NCI-H1694 treated with DMSO at 0.1 percent for 48 hours (cell line): ENCODE measurements around the gene SLC35B1.
A peak's percentile ranks its signal among the peaks of the same experiment; 100 is the strongest.
"Not testable (repeated sequence)": the region's sequence is repeated elsewhere in the genome, so short reads cannot be mapped to it uniquely, and the experiment has no call there.

Experiments
- DNase-seq: peaks from one replicate; lab custom pipeline; 2025; lab: John Stamatoyannopoulos, UW

The SLC35B1 gene

DNA sequence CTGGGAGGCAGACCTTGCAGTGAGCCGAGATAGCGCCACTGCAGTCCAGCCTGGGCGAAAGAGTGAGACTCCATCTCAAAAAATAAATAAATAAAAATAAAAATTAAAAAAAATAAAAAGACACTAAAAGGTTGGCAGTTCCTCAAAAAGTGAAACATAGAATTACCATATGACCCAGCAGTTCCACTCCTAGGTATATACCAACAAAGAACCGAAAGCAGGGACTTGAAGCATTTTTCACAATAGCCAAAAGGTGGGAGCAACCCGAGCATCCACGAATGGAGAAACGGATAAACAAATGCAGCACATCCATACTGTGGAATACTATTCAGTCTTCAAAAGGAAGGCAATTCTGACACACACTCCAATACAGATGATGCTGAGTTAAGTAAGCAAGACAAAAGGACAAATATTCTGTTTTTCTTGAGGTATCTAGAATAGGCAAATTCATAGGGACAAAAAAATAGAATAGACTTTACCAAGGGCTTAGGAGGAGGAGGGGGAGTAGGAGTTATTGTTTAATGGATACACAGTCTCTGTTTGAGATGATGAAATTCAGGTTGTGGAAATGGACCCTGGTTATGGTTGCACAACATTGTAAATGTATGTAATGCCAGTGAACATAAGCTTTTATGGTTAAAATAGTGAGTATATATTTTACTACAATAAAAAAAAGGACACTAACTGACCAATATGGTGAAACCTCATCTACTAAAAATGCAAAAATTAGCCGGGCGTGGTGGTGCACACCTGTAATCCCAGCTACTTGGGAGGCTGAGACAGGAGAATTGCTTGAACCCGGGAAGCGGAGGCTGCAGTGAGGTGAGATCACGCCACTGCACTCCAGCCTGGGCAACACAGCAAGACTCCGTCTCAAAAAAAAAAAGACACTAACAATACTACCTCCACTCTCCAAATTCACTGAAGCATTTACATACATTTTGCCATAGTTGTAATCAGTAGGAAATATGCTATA, 27.0 kb upstream of the SLC35B1 start:
- DNase-seq: no peak

- no peak for DNase-seq
Measured at GRCh38 chr17:49731435-49731831, 23.7 kb upstream of the SLC35B1 start.

DNA sequence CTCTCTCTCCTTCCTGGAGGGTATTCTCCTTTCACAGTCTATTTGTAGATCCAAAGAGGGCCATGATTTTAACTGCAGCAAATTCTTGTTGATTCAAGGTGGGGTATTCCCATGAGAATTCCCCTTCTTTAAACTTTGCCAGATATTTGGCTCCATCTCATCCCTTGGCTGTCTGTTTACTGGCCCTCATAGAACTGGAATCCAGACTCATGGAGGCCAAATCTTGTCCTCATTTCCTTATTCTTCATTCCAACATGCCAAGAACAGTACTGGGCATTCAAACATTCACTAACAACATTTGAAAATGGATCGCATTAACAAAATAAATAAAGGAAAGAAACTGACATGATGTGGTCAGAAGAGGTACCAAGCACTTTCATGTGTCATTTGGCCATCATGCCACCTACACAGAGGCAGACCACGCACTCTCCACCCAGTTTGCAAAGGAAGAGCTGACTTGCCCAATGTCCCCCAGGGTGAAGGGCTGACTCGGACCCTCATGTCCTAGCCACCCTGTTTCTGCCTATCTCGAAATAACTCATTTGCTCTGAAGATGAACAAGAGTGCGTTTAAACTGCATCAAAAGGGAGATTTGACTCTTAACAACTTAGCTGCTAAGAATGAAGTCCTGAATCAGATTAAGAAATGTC, 23.1 kb upstream of the SLC35B1 start:
- no peak for DNase-seq

GRCh38 chr17:49730078-49730784, 22.5 kb upstream of the SLC35B1 start:
- DNase-seq: no peak

GRCh38 chr17:49729069-49729468, 21.3 kb upstream of the SLC35B1 start:
- DNase-seq: no peak

- DNase-seq: no peak
Measured at GRCh38 chr17:49728425-49728824, 20.7 kb upstream of the SLC35B1 start.

- DNase-seq: no peak
Measured at GRCh38 chr17:49727380-49727779, 19.6 kb upstream of the SLC35B1 start.

DNA sequence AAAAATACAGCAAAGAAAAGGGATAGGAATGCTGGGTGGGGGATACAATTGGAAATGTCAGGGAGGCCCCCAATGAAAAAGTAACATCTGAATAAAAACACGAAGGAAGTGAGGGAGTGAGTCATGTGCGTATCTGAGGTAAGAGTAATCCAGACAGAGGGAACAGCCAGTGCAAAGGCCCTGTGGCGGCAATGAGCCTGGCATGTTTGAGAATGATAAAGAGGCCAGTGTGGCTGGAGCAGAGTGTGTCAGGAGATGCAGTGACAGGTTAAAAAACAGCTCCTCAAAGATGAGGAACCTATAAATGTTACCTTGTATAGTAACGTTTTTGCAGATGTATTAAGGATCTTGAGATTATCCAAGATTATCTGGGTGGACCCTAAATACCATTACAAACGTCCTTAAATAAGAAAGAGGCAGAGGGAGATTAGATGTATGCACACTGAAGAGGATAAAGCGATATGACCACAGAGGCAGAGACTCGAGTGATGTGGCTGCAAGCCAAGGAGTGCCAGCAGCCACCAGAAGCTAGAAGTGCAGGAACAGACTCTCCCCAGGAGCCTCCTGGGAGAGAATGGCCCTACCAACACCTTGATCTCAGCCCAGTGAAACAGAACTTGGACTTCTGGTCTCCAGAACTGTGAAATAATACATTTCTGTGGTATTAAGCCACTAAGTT, 17.8 kb upstream of the SLC35B1 start:
- DNase-seq: no peak

- not testable (repeated sequence) for DNase-seq
Measured at GRCh38 chr17:49724552-49724951, 16.8 kb upstream of the SLC35B1 start.

DNA sequence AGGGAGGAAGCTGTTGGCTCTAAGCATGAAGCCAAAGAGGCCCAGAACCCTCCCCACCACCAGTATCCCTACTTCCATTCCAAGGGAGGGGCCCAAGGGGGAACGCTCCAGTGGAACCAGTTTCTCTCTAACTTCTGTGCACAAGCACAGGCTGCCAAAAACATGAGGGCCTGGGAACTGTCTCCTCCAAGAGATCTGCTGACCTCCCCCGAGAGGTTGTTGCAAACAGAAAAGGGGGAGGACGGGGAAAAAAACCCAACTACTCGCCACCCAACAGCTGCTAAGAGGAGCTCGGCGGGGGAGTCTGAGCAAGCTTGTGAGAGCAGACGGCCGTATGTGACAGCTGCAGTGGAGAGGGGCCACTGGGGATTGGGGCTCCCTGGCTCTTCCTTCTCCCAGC, 15.7 kb upstream of the SLC35B1 start:
- DNase-seq: peak; percentile 67

DNA sequence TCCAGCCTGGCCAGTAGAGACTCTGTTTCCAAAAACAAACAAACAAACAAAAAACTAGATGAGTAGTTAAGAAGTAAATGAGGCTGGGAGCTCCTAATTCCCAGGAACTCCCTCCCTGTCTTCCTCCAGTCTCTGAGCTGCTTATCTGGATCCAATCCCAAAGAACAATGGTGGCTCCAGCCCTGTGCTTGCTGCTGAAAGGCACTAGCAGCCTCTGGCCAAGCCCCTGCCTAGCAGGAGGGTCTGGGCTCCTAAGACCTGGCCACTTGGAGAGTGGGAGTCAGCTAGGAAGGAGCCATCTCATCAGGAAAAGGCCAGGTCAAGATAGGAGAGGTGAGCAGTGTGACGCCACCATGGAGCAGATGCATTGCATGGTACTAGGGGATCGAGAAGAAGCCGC, 14.3 kb upstream of the SLC35B1 start:
- DNase-seq: no peak

- DNase-seq: no peak
Measured at GRCh38 chr17:49717371-49717861, 9.7 kb upstream of the SLC35B1 start.

DNA sequence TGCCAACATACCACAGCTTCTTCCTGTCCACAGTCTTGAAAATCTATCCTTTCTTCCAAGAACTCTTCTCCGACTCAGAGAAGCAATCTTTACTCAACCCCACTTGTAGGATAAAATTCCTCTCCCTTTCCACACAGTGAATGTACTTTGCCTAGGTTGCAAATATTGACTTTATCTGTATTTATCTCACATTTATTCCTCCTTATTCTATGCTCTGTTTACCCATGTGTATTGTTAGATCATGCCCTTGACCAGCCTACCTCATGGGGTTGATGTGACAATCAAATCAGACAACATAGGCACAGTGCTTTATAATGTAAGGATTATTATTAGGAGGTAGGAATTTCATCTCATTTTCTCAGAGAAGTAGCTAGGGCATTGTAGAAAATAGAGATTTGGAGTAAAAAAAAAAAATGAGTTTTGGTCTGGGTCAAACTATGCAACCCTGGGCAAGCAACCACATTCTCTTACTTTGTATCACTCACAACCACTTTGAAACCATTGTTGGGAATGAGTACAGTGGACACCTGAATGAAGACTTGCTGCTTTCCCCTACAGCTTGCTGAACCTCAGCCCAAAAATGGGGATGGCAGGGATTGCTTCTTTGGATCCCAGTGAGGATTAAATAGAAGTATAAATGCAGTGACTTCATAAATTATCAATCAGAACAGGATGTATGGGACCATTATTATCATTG, 9.1 kb upstream of the SLC35B1 start:
- DNase-seq: no peak

DNA sequence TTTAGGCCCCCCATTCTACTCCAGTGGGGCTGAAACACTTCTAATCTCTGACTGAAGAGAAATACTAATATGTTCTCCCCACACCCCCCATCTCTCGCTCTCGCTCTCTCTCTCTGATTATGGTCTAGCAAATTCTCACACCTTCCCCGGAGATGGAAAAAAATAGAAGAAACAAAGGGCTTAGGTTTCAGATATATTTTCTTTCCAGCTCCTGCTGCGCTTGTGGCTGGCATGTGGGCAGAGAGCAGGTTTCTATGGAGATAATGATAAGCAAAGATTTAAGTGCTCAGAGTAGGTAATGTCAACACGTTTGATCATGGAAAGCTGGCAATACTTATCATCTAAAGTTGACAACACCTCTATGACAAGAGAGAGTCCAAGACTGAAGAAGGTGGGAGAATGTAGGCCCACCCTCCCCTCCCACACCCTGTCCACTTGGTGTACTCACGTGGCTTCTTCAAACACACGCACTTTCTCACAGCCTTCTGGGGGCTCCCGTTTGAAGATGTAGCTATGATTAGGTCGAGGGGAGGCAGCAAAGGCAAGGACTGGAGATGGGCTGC, 8.0 kb upstream of the SLC35B1 start:
- no peak for DNase-seq

DNA sequence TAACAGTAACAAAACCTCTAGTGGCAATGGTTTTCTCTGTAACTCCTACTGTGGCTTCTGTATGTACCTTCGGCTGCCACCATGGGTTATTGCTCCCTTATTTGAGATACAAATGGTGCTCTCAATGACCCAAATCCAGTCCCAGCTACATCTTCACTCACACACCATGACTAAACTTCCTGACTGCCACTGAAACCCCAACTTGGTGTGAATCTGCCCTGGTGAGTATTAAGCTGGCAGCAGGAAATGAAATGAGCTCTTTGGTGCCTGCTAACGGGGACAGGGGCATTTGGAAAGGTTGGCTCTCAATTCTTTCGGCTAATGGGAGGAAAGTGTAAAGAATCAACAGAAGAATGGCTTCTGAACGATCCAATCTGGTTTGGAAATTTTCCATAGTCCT, 7.5 kb upstream of the SLC35B1 start:
- DNase-seq: no peak

- DNase-seq: no peak
Measured at GRCh38 chr17:49708515-49709183, 885 bp upstream of the SLC35B1 start.

GRCh38 chr17:49707246-49707607, 537 bp downstream of the SLC35B1 start:
- DNase-seq: no peak

DNA sequence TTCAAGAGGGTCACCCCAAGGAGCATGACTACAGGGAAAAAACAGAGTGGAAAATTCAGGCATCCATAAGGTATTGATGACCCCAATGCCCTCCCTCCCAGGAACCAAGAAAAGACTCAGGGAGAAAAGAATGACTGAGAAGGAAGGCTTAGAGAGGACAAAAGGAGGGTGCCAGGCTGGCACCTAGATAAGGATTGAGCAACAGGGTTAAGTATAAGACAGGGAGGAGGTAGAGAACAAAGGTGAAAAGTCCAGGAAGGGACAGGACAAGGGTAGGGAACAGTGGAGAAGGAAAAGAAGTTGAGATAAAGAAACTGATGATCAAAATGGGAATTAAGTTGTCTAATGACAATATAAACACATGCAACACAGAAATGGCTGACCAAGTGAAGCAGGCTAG, 2.5 kb downstream of the SLC35B1 start:
- no peak for DNase-seq

- DNase-seq: peak; percentile 19
Measured at GRCh38 chr17:49703557-49704277, 4.0 kb downstream of the SLC35B1 start.

DNA sequence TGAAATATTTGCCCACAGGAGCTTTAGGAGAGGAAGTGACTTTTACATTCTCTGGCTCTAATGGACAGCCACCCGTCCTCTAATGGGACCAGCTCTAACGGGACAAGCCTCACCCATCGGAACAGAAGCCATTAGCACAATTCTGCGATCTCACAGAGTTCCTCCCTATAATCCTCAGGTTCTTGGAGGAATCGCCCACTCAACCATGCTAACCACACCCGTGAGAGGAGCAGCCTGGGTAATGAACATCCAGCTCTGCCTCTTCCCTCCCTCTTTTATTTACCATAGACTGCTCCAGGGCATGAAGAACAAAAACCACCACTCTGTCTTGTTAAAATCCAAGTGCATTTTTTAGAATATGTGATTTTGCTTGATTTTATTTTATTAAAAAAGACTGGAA, 6.8 kb downstream of the SLC35B1 start:
- no peak for DNase-seq
